BLaER1 (cell line): Measurements from ENCODE around the gene EEF1AKMT1.
"Not testable (repeated sequence)": the region's sequence is repeated elsewhere in the genome, so short reads cannot be mapped to it uniquely, and the experiment has no call there.

Experiments
- H3K27ac ChIP-seq: shearing (Covaris generic); formaldehyde crosslinking; 2 replicates; pipeline ENCODE4 v1.8.1; 2022
- H3K27me3 ChIP-seq: shearing (Covaris generic); formaldehyde crosslinking; 2 replicates; pipeline ENCODE4 v1.8.1; 2022
- H3K36me3 ChIP-seq: shearing (Covaris generic); formaldehyde crosslinking; 2 replicates; pipeline ENCODE4 v1.8.1; 2022
- H3K4me1 ChIP-seq: shearing (Covaris generic); formaldehyde crosslinking; 2 replicates; pipeline ENCODE4 v1.8.1; 2022
- H3K4me2 ChIP-seq: shearing (Covaris generic); formaldehyde crosslinking; 2 replicates; pipeline ENCODE4 v1.8.1; 2022
- H3K4me3 ChIP-seq: shearing (Covaris generic); formaldehyde crosslinking; 2 replicates; pipeline ENCODE4 v1.8.1; 2022
- H3K9ac ChIP-seq: shearing (Covaris generic); formaldehyde crosslinking; 2 replicates; pipeline ENCODE4 v1.8.1; 2022
- H3K9me3 ChIP-seq: shearing (Covaris generic); formaldehyde crosslinking; 2 replicates; pipeline ENCODE4 v1.8.1; 2022
- H4K20me1 ChIP-seq: shearing (Covaris generic); formaldehyde crosslinking; 2 replicates; pipeline ENCODE4 v1.8.1; 2022
- Cebpa-rat ChIP-seq: shearing (Covaris generic); IDR thresholded peaks from 2 replicates; pipeline ENCODE4 v1.8.1; 2022

EEF1AKMT1 gene

DNA sequence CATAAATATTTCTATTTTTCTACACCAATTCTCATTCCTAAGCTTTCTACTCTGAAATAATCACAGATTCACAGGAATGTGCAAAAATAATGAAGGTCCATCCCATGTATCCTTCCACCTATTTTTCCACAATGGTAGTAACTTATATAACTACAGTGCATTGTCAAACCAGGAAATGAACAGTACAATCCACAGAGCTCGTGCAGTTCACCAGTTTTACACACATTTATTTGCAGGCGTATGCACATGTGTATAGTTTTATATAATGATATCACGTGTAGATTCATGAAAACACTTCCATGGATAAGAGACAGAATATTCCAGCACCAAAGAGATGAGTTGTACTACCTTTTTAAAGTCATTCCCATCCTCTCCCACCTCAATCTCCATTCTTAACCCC, 12.9 kb downstream of the EEF1AKMT1 start:
- no peak for TF ChIP-seq Cebpa-rat
- Histone ChIP-seq H3K27ac (no peak overlapping the region), H3K4me3 (no peak overlapping the region), H3K27me3 (no peaks in the 10 kb centered on the region), H3K4me1 (no peaks in the 10 kb centered on the region), H3K9ac (no peak overlapping the region), H3K36me3 (peaks cover 17% of the 10 kb centered on the region), H3K9me3 (peaks cover 36% of the 10 kb centered on the region), H4K20me1 (no peaks in the 10 kb centered on the region), H3K4me2 (no peak overlapping the region)

DNA sequence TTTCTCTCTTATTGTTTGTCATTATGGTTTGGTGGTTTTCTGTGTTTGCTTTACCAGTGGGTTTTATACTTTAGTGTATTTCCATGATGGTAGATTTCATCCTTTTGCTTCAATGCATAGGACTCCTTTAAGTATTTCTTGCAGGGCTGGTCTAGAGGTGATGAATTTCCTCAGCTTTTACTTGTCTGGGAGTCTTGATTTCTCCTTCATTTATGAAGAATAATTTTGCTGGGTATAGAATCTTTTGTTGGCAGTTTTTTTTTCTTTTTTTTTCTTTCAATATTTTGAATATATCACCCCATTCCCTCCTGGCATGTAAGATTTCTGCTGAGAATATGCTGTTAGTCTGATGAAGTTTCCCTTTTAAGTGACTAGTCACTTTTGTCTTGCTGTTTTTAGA, 19.8 kb downstream of the EEF1AKMT1 start:
- Histone ChIP-seq H3K9me3 (peaks cover 75% of the 10 kb centered on the region), H3K36me3 (peaks cover 48% of the 10 kb centered on the region)

DNA sequence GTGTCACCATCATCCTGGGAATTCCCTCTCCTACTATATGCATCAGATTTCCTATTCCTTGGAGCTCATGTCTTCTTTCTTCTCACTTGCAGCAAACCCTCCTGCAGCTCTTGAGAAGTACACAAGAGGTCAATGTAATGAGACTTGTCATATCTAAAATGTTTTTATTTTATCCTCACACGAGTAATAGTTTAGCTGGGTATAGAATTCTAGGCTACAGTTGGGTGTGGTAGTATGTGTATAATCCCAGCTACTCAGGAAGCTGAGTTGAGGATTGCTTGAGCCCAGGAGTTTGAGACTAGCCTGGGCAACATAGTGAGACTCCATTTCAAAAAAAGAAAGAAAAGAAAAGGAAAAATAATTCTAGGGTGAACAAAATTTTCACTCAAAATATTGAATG, 24.4 kb downstream of the EEF1AKMT1 start:
- Histone ChIP-seq H3K27ac (no peak overlapping the region), H3K27me3 (no peaks in the 10 kb centered on the region), H3K9me3 (peaks cover 62% of the 10 kb centered on the region), H3K4me1 (no peaks in the 10 kb centered on the region), H3K4me3 (no peak overlapping the region), H4K20me1 (no peaks in the 10 kb centered on the region), H3K4me2 (no peak overlapping the region), H3K9ac (no peak overlapping the region), H3K36me3 (peaks cover 41% of the 10 kb centered on the region)
- TF ChIP-seq Cebpa-rat, result no peak

More for the DNA sequence above, 19.8 kb downstream of the EEF1AKMT1 start:
- TF ChIP-seq Cebpa-rat, result no peak
- Histone ChIP-seq H3K9ac (no peak overlapping the region), H3K4me2 (no peak overlapping the region), H3K27me3 (no peaks in the 10 kb centered on the region), H3K4me3 (no peak overlapping the region), H3K4me1 (no peaks in the 10 kb centered on the region), H3K27ac (no peak overlapping the region), H4K20me1 (no peaks in the 10 kb centered on the region)

- Histone ChIP-seq H3K9me3 (peaks cover 49% of the 10 kb centered on the region), H3K36me3 (peaks cover 39% of the 10 kb centered on the region)
- not testable (repeated sequence) for H3K27me3 ChIP-seq, H3K9ac ChIP-seq, H3K4me1 ChIP-seq, H3K4me2 ChIP-seq, H4K20me1 ChIP-seq, H3K27ac ChIP-seq, H3K4me3 ChIP-seq
Observed at GRCh38 chr13:20743830-20744404, 29.8 kb downstream of the EEF1AKMT1 start.

DNA sequence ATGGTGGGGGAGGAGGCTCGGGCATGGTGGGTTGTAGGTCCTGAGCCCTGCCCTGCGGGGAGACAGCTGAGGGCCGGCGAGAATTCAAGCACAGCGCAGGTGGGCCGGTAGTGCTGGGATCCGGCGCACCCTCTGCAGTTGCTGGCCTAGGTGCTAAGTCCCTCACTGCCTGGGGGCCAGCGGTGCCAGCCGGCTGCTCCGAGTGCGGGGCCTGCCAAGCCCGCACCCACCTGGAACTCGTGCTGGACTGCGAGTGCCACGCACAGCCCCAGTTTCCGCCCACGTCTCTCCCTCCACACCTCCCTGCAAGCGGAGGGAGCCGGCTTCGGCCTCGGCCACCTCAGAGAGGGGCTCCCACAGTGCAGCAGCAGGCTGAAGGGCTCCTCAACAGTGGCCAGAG, 33.7 kb downstream of the EEF1AKMT1 start:
- Histone ChIP-seq H3K4me3 (no peak overlapping the region), H4K20me1 (no peaks in the 10 kb centered on the region), H3K36me3 (peaks cover 28% of the 10 kb centered on the region), H3K4me2 (no peak overlapping the region), H3K9ac (no peak overlapping the region), H3K4me1 (no peaks in the 10 kb centered on the region), H3K27me3 (no peaks in the 10 kb centered on the region), H3K27ac (no peak overlapping the region), H3K9me3 (peaks cover 32% of the 10 kb centered on the region)
- no peak for TF ChIP-seq Cebpa-rat

GRCh38 chr13:20738616-20739015, 35.1 kb downstream of the EEF1AKMT1 start:
- H3K9me3 ChIP-seq, result peaks cover 25% of the 10 kb centered on the region
- H3K4me2 ChIP-seq, result no peak overlapping the region
- no peaks in the 10 kb centered on the region for H4K20me1 ChIP-seq
- no peak for TF ChIP-seq Cebpa-rat
- H3K36me3 ChIP-seq, result peaks cover 28% of the 10 kb centered on the region
- H3K27ac ChIP-seq, result no peak overlapping the region
- H3K27me3 ChIP-seq, result no peaks in the 10 kb centered on the region
- H3K4me3 ChIP-seq, result no peak overlapping the region
- H3K9ac ChIP-seq, result no peak overlapping the region
- no peaks in the 10 kb centered on the region for H3K4me1 ChIP-seq

DNA sequence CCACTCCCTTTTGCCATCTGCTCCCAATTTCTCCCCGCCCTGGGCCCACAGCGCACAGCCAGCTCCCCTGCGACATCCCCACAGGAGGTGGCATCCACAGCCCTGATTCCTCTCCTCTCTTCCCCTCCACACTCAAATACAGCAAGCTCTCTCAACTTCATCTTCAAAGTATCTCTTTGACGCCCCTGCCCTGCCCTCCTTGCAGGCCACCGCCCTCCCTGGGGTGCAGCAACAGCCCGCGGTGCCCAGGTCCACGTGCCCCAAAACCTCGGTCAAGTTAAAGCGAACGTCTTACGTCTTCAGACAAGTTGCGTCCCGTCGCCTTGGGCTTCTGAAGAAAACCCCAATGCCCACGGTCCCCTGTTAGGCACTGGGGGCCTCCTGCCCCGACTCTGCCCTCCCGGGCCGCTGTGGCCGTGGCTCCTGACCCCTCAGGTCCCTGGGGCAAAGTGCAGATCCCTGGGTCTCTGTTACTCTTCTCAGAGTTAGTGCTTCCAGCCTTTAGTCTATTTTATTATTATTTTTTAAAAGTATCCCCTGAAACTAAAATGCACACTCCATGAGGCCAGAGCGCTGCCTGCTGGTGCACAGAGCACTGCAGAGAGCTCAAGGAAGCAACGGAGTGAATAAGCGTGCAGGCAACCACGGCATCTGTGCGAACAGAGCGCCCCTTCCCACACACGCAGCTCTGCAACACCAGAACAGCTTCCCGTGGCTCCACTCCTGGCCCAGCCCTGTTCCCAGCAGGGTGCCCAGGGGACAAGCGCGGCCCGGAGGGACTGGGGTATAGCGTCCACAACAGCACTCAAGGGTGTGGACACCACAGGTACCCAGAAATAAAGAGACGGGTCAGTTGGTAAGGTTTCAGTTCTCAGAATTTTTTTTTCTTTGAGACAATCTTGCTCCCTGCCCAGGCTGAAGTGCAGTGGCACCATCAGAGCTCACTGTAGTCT, 43.9 kb downstream of the EEF1AKMT1 start:
- Histone ChIP-seq H3K27ac (no peak overlapping the region), H3K9me3 (0 out of 2 replicates have a peak, but pooled peaks cover 4% of the 10 kb centered on the region), H3K27me3 (no peaks in the 10 kb centered on the region), H4K20me1 (no peaks in the 10 kb centered on the region), H3K4me1 (no peaks in the 10 kb centered on the region), H3K36me3 (peaks cover 22% of the 10 kb centered on the region), H3K9ac (no peak overlapping the region), H3K4me2 (no peak overlapping the region), H3K4me3 (no peak overlapping the region)
- TF ChIP-seq Cebpa-rat, result no peak

- Histone ChIP-seq H3K27me3 (no peaks in the 10 kb centered on the region), H3K27ac (no peak overlapping the region), H3K9ac (no peak overlapping the region), H3K4me1 (no peaks in the 10 kb centered on the region), H3K4me3 (no peak overlapping the region), H3K36me3 (peaks cover 22% of the 10 kb centered on the region), H3K9me3 (0 out of 2 replicates have a peak, but pooled peaks cover 4% of the 10 kb centered on the region), H3K4me2 (no peak overlapping the region), H4K20me1 (no peaks in the 10 kb centered on the region)
- no peak for TF ChIP-seq Cebpa-rat
Observed at GRCh38 chr13:20728579-20729311, 45.0 kb downstream of the EEF1AKMT1 start.

GRCh38 chr13:20727856-20728255, 45.9 kb downstream of the EEF1AKMT1 start:
- H3K4me1 ChIP-seq, result no peaks in the 10 kb centered on the region
- no peak overlapping the region for H3K4me2 ChIP-seq
- H3K9ac ChIP-seq, result no peak overlapping the region
- H3K27me3 ChIP-seq, result no peaks in the 10 kb centered on the region
- H3K9me3 ChIP-seq, result 0 out of 2 replicates have a peak, but pooled peaks cover 4% of the 10 kb centered on the region
- no peak for TF ChIP-seq Cebpa-rat
- no peak overlapping the region for H3K27ac ChIP-seq
- peaks cover 22% of the 10 kb centered on the region for H3K36me3 ChIP-seq
- no peak overlapping the region for H3K4me3 ChIP-seq
- no peaks in the 10 kb centered on the region for H4K20me1 ChIP-seq
